ENCODE results near the gene SLC34A1. TPM values are rescaled to one million over a fixed set of nuclear protein-coding genes. Genes with fewer than 3 reads are reported as not detected.
"Not testable (repeated sequence)": the region's sequence is repeated elsewhere in the genome, so short reads cannot be mapped to it uniquely, and the experiment has no call there.

The SLC34A1 gene
- total RNA-seq, 4 donors from 2014 or later: not detected

DNA sequence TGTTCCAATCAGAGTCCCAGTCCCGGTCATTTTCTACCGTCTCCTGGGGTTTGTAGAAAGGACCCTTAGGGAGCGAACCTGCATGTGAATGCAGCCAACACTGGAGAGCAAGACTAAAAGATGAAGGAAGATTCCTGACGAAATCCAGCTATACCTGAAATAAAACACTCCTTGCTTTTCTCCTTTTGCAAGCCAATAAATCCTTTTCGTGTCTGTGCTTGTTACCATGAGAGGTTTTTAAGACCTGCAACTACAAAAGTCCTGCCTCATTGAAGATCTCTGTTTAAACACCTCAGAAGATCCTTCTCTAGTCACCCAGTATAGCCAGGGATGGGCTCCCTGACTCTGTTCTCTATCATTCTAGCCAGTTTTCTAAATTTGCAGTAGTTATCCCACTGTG is 10.0 kb upstream of the SLC34A1 start:
- Histone ChIP-seq H3K27ac (no peak overlapping the region), H3K4me3 (replicated peaks in 1 of 3) (no peak overlapping the region), H3K4me1 (peaks cover 4% of the 10 kb centered on the region in 2 donors), H3K9me3 (no peaks in the 10 kb centered on the region), H3K27me3 (no peaks in the 10 kb centered on the region), H3K36me3 (no peaks in the 10 kb centered on the region)
- DNase-seq: no peak
- WGBS, 2 donors: 65 to 74% methylated on average over 5 of the region's 5 CpGs
- TF ChIP-seq POLR2A (IDR thresholded peaks at IDR 0.05) (no peak), CTCF (IDR thresholded peaks at IDR 0.05) (no peak)
- intact Hi-C loops (cut with DNase I): no loop called here

GRCh38 chr5:177375516-177375915 is 8.7 kb upstream of the SLC34A1 start:
- intact Hi-C loops (cut with DNase I); H3K36me3 ChIP-seq: not testable (repeated sequence)

DNA sequence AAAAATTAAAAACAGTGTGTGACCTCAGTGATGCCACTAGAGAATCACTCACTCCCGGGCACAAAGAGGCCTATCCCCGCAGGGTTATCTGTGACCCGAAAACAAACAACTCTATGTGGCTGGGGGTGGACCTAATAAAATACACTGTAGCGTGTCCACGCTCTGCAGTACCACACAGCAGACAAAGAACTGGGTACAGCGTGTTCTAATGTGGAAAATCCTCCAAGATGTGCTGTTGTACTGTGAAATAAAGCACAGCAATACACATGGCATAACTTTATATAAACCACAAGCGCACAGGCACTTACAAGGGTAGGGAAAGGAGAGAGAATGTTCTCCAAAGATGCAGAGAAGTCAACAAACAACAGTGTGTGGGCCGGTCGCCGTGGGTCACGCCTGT is 8.1 kb upstream of the SLC34A1 start:
- no peaks in the 10 kb centered on the region for H3K9me3 ChIP-seq
- peaks cover 4% of the 10 kb centered on the region in 2 donors for H3K4me1 ChIP-seq
- H3K36me3 ChIP-seq: no peaks in the 10 kb centered on the region
- TF ChIP-seq POLR2A (IDR thresholded peaks at IDR 0.05): no peak
- TF ChIP-seq CTCF (IDR thresholded peaks at IDR 0.05): no peak
- intact Hi-C loops (cut with DNase I): no loop called here
- no peak for DNase-seq
- WGBS, 2 donors: 85 to 87% methylated on average over 11 of the region's 11 CpGs
- H3K27me3 ChIP-seq: no peaks in the 10 kb centered on the region
- no peak overlapping the region for H3K4me3 ChIP-seq (replicated peaks in 1 of 3)
- H3K27ac ChIP-seq: no peak overlapping the region

More at GRCh38 chr5:177375516-177375915, 8.7 kb upstream of the SLC34A1 start:
- H3K4me1 ChIP-seq; H3K27me3 ChIP-seq; H3K27ac ChIP-seq; DNase-seq; H3K4me3 ChIP-seq (replicated peaks in 1 of 3); H3K9me3 ChIP-seq: not testable (repeated sequence)
- WGBS, 2 donors: 77 to 78% methylated on average over 5 of the region's 5 CpGs

DNA sequence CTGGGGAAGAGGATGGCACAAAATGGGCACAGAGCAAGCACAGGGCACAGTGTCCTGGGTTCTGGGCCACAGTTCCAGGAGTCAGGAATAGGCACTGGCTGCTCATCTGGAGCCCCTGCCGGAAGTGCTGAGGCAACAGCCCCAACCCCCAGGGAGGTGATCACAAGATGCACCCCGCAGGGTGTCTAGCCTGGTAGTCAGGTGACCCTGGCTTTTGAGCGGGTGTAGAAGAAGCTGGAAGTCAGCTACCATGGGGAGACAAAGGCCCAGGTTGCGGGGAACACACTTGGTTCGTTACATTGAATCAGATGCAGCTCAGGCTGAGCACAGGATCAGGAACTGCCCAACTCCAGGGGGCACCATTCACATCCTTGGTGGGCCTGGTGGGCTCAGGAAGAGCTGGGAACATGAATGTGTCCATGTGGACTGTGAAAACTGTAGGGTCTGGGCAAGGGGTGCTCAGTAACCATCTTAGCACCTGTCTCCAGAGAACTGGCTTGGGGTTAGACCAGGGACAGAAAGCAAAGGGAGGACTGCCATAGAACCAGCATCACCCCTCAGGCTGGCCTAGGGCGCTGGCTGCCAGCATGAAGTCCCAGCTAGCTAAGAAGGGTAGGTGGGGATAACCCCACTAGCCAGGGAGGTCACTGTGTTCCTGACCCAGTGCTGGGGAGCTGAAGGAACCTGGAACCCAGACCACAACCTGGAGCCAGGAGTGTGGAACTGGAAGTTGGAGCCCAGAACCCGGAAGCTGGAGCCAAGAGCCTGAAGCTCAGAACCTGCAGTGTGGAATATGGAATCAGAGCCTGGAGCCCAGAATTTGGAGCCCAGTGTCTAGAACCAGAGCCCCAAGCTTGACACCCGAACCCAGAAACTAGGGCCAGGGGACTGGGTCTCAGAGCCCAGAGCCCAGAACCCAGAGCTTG is 6.1 kb upstream of the SLC34A1 start:
- TF ChIP-seq CTCF (IDR thresholded peaks at IDR 0.05) (no peak), POLR2A (IDR thresholded peaks at IDR 0.05) (no peak)

GRCh38 chr5:177378884-177379883 is 5.0 kb upstream of the SLC34A1 start:
- 87 to 91% methylated on average over 15 of the region's 15 CpGs for WGBS, 2 donors
- no peak overlapping the region for H3K27ac ChIP-seq
- no peak for DNase-seq
- TF ChIP-seq CTCF (IDR thresholded peaks at IDR 0.05) (no peak), POLR2A (IDR thresholded peaks at IDR 0.05) (no peak)
- H3K4me3 ChIP-seq (replicated peaks in 1 of 3): no peak overlapping the region
- H3K36me3 ChIP-seq: no peaks in the 10 kb centered on the region
- H3K9me3 ChIP-seq: no peaks in the 10 kb centered on the region
- intact Hi-C loops (cut with DNase I): no loop called here
- no peaks in the 10 kb centered on the region for H3K4me1 ChIP-seq
- no peaks in the 10 kb centered on the region for H3K27me3 ChIP-seq

More for the DNA sequence above, 6.1 kb upstream of the SLC34A1 start:
- no peaks in the 10 kb centered on the region for H3K27me3 ChIP-seq
- no peak for DNase-seq
- H3K4me1 ChIP-seq: no peaks in the 10 kb centered on the region
- WGBS, 2 donors: 87 to 92% methylated on average over 5 to 6 of the region's 8 CpGs
- H3K36me3 ChIP-seq: no peaks in the 10 kb centered on the region
- no peaks in the 10 kb centered on the region for H3K9me3 ChIP-seq
- H3K27ac ChIP-seq: no peak overlapping the region
- H3K4me3 ChIP-seq (replicated peaks in 1 of 3): no peak overlapping the region
- intact Hi-C loops (cut with DNase I): no loop called here

Data from thyroid gland (tissue), 4 donors.